NCI-H146 treated with DMSO at 0.1 percent for 48 hours (cell line): ENCODE data around the gene FCN1.

Experiments used
- DNase-seq: peaks from one replicate; lab custom pipeline; 2025; ENCODE audit not compliant: unreplicated experiment; lab: John Stamatoyannopoulos, UW

The FCN1 gene

DNA sequence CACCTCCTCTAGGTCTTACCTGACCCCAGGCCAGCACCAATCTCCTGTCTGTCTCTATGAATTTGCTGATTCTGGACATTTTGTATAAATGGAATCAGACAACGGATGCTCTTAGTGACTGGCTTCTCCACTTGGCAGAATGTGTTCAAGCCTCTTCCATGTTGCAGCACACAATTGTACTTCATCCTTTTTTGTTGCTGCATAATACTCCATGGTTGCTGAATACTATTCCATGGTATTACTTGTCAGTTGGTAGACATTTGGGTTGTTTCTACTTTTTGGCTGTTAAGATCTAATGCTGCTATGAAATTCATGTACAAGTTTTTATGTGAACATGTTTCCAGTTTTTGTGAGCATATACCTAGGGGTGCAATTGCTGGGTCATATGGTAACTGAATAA is 34.3 kb upstream of the FCN1 start:
- no peak for DNase-seq

DNA sequence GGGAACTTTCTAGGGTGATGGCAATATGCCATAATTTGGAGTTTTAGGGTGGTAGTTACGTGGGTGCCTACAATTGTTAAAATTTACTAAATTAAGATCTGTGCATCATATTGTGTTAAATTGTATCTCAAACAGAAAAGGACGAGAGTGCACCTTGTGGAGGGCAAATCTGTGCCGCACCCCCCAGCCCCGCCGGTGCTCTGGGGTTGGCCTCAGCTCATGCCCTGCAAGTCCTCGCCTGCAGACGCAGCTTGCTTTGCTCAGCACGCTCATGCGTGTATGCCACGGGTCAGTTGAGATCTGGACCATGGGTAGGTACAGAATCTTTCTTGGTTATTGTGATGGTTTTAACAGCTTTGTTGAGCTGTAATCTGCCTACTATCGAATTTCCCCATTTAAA is 33.7 kb upstream of the FCN1 start:
- no peak for DNase-seq

DNA sequence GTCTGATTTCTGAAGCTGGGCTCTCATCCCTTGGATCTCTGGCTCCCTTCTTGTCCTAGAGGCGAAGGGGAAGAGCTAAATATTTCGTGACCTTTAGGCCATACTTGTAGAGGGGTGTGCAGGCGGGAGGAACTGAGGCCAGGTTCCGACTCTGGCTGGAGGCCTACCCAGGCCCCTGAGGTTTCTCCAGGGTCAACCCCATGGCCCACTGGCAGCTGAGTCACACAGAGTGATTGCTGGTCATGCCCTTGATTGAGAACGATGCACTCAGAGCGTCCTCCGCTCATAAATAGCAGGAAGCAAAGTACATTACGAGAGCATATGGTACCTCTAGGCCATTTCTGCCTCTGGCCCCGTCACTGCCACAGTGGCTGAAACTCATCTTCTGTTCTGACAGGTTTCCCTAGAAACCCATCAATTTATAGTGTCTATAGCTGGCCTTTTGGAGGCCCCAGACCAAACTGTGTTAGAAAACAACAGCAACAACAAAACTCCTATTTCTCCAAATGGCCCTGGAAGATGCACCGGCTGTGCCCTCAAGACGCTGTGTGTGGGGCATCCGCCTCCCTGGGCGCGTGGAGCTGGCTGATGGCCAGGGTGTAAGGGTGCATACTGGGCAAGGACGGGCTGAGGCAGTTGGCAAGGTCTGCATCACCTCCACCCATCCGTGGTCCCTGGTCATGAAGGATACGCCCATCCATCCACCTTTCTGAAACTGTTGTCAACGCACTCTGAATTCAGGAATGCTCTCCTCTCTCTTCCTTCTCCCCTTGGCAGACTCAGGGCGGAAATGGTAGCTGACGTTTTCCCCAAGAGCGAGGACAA is 32.9 kb upstream of the FCN1 start:
- no peak for DNase-seq

DNA sequence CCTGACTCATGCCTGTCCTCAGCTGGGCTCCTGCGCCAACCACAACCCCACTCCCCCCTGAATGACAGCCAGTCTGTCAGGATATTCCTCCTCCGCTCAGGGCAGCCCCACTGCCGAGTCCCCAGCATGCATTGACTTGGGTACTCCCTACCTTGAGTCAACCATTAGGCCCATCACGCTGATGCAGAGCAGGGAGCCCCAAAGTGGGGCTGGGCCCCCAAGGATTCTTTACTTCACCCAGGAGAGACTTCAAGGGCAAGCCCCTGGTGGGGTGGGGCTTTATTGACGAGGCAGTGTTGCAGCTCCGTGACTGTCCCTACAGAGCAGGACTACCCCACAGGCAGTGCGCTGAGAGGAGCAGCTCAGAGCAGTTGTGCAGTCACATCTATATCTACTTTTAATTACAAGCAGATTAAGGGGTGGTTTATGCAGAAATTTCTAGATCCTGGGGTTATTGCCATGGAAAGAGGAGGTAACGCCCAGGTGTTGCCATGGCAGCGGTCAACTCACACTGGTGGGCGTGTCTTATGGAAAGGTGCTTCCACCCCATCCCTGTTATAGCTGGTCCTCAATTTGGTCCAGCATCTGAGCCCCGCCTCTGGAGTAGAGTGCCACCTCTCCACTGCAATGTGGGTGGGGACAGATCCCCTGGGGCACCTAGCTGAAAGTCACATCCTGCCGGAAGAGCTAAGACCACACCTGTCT is 32.1 kb upstream of the FCN1 start:
- DNase-seq: no peak

DNA sequence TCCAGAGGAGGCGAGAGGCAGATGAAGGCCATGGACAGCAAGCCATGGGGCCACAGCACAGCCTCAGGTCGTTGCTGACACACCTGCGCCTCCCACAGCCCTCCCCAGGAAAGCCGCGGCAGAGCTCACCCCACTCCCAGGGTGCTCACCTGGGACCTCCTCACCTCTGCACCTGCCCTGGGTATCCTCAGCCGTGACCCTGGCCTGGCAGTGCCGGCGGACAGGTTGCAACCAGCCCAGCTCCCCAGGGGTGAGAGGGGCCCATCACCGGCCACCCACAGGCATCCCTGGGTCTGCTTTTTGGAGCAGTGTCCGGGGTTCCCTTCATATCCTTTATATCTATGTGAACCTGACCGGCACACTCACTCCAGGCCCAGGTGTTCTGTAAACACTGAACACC is 30.4 kb upstream of the FCN1 start:
- no peak for DNase-seq

DNA sequence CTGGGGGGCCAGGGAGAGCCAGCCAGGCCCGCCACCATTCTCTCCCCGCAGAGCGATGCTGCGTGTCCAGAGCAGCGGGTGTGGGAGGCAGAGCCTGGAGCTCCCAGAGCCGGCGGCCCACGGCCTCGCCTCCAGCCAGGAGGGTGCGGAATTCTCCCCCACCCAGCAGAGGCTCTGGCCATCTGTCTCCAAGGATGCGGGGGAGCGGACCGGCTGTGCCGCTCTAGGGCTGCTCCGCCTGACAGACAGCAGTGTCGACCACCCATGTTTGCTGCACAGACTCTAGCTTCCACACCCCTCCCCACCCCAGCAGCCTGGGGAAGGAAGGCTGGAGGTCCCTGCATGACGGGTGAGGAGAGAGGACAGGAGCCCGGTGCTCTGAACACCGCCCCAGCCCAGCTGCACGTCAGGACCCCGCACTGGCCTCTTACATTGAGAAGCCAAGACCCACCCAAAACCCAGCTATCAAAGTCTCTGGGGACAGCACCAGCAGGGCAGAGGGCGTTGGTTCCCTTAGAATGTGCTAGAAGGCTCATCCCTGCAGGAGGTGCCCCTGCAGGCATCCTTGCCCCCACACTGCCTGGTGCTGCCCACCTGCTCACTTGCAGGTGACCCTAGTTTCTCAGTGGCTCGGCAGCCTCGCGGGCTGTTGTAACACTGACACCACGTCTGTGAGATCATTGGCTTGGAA is 29.7 kb upstream of the FCN1 start:
- no peak for DNase-seq

DNA sequence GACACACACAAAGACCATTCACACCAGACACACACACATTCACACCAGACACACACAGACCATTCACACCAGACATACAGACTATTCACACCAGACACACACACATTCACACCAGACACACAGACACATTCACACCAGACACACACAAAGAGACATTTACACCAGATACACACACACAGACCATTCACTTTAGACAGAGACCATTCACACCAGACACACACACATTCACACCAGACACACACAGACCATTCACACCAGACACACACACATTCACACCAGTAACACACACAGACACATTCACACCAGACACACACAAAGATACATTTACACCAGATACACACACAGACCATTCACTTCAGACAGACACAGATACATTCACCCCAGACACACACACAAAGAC is 29.0 kb upstream of the FCN1 start:
- DNase-seq: no peak

DNA sequence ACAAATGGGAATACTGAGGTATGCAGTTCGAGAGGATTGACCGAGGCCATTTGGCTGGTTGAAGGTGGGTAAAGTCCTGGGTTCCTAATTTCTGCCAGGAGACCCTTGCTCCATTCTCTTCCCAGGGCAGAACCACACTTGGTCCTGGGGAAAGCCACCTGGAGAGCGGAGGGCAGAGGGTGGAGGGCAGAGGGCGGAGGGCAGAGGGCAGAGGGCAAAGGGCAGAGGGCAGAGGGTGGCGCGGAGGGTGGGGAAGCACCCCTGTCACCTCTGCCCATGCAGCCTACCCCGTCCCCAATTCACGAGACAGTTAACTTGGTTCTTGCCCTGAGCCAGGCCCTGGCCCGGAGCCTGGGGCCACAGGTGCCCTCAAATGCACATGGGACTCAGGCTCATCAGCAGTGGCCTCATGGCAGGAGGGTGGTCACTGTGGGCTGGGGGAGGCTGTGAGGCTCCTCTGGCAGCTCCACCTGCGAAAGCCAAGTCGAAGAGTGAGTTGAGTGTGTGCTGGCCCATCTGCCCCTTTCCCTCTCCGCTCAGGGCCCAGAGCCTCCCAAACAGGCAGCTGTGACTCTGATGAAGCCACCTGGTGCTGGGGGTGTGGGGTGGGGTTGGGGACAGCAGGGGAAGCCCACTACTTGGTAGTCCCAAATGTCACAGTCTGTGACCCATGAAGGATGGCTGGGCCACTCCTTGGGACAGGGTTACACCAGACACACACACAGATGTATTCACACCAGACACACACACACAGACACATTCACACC is 28.0 kb upstream of the FCN1 start:
- DNase-seq: no peak

DNA sequence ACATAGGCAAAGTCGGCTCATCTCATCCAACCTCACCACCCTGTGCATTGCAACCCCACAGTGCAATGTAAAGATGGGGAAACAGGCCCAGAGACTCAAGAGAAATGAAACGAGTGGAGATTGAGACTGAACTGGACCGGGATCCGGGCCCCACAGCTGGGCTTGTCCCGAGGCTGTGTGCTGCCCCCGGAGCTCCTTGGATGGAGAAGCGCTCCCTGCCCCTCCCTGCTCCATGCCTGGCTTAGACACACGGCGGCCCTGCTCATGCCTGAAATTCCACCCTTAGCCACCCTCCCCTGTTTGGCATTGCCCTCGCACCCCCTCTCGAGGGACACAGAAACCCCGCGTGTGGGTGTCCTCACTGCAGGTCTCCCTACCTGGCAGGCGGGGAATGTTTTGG is 27.2 kb upstream of the FCN1 start:
- DNase-seq: no peak

DNA sequence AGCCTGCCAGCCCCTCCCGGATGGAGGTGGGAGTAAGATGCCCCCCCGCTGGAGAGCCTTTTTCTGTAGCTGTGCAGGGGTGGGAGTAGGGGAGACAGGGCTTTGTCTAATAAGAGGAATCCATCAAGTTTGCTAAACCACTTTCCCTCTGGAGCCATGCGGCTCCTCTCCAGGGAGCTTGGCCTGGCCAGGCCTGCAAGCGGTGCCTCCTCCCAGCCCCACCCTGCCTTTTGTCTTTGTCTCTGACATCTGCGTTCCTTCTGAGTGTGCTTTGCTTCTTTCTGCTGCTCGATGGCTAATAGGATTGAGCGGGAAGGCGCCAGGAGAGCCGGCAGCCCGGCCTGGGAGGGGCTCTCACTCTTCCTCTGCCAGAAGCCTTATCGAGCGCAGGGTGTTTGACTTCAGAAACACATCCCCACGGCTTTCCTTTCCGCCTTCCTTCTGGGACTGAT is 26.7 kb upstream of the FCN1 start:
- no peak for DNase-seq

DNA sequence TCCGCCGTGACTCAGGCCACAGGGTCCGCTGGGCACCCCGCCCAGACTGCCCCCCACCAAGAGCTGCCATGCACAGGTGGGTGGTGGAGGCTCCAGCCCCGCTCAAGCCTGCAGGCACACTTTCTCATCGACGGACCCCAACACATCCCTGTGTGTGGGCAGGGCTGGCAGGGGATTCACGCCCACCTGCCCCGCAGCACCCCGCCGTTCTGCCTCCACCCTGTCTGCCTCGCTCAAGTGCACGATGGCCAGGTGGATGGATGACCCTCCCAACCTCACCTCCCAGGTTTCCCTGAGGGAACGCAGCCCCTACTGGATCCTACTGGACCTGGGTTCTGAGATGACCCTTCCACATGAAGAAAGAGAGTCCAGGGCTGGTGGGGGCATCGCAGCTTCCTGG is 26.1 kb upstream of the FCN1 start:
- no peak for DNase-seq

DNA sequence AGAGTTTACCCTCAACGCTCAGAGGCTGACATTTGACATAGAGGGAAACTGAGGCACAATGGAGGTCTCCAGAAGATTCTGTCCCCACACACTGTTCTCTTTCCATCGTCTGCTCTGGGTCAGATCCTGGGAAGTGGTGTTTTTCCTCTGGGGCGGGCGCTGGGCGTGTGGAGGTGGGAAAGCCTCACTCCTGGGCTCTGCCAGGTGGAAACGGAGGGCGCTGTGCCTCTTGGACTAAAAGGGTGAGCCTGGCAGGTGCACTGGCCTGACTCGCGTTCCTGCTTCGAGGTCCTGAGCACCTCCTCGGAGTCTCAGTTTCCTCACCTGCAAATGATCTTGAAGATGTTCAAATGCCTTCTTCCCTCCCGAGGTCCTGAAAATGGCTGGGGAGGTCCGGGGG is 25.7 kb upstream of the FCN1 start:
- no peak for DNase-seq

DNA sequence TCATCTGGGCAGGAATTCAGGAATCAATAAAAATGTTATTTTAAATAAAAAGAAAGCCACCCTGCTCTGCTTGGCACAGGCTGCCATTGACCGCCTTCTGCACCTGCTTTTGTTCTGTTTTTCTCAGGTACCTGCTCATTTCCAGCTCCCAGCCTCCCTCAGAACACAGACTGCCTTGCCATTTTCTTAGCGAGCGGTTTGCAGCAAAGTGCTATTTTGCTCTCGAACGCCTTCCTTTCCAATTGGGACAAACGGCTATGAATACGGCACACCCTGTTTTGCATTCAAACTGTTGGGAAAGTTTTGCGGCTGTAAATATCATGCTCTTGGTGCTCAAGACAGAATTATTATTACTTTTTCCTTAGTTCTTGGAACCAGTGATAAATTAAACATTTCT is 25.1 kb upstream of the FCN1 start:
- DNase-seq: no peak

DNA sequence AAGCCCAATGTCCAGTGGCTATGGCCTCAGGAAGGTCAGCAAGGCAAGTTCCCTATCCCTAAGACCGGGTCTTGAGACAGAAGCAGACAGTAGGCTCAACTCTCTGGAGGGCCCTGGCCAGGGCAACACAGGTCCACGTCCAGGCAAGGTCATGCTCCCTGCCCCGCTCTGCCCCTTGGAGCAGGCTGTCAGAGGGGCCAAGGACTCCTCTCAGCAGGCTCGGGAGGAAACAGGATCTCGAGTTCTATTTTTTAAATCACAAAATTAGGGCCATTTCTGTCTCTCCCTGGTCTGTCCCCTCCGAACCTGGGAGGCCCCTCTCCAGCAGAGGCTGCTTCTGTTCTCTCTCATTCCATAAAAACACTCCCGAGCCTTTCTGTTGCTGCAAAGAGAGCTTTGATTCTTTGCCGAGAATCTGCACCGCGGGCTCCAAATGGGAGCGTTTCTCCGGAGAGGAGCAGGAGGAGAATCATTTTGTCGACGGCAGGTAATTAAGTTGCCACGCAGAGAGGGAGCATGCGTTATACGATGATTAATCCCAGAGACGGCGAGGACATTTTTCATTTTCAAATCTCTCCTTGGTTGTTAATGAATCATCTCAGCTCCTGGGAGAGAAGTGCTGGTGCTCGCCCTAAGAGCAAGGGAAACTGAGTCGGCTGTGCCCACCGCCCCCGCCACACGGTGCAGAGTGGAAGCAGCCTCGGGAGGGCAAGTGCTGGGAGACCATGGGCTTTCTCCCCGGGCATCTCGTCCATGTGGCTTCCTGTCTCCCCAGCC is 24.5 kb upstream of the FCN1 start:
- DNase-seq: no peak

DNA sequence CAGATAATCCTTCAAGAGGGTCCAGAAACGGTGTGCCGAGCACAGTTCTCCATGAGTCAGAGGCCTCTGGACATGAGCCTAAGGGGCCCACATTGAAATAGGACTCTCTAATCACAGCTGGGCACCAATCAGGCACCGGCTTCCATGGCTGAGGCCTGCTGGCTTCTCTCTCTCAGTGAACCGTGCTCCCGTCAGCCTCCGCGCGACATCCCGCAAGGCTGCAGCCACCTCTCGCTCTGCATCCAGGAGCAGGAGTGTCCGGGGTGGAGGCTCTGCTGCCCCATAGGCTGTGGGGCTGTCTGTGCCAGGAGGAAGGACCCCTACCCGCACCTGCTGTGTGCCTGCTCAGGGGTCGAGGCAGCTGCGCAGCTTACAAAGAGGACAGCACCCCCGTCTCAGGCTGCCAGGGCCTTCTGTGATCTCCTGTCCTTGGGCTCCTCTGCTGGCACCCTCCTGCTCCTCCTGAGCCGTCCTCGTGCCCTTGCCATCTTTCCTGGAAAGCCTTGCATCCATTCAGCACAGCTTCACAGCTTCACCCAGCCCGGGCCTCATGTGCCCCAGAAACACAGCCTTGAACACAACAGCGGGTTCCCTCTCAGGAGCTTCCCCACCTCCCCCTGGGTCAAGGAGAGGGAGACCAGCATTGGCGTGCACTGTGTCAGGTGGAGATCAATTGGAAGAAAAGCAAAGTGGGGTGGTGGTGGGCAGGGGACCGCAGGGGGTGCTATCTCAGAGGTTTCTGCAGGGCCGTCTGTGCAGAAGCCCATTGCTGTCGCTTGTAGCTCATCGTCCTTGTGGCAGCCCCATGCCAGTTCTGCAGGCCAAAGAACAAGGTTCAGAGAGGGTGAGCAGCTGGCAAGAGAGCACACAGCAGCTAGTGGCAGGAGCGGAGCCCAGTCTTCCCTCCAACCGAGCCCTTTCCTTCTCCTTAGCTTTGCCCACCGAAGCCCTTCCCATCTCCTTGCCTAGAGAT is 22.8 kb upstream of the FCN1 start:
- no peak for DNase-seq

DNA sequence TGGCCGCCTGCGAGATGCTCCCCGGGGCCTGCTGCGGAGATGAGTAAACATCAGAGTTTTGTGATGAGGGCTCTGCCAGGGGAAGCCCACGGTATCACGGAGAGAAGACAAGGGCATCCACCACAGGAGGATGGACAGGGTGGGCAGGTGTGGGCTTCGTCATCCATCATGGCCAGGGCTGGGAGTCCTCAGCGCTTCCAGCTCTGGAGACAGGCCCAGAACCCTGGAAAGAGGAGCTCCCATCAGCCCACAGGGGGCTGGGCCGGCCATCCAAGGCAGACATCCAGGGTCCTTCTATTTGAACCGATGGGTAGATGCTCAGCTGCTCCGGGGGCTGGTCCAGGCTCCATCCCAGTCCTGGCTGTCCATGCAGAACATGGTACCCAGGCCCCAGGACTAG is 22.1 kb upstream of the FCN1 start:
- no peak for DNase-seq

DNA sequence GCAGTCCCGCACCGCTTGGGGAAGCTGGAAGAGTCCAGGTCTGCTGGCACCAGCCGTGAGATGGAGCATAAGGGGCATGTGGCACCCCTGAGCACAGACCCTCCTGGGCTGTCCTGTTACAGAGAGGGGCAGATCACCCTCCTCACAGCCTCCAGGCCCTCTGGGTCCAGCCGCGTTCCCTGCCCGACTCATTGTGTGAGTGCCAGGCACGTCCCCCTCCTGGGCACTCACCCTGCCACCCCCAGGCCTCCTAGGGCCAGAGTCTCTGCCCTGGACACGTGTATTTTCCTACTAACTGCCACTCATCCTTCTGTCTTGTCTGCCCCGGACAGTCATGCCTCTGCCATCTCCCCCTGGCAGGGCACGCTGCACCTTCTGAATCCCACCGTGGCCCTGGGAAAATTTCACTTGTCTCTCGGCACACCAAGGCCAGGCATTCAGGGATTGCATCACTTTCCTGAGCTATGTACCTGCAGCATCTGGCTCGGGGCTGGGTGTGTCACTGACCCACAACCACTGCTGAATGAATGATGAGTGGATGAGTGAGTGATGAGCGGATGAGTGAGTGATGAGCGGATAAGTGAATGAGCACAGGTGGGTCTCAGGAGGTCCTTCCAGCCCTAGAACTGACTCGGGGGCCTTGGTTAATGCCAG is 21.5 kb upstream of the FCN1 start:
- DNase-seq: no peak

DNA sequence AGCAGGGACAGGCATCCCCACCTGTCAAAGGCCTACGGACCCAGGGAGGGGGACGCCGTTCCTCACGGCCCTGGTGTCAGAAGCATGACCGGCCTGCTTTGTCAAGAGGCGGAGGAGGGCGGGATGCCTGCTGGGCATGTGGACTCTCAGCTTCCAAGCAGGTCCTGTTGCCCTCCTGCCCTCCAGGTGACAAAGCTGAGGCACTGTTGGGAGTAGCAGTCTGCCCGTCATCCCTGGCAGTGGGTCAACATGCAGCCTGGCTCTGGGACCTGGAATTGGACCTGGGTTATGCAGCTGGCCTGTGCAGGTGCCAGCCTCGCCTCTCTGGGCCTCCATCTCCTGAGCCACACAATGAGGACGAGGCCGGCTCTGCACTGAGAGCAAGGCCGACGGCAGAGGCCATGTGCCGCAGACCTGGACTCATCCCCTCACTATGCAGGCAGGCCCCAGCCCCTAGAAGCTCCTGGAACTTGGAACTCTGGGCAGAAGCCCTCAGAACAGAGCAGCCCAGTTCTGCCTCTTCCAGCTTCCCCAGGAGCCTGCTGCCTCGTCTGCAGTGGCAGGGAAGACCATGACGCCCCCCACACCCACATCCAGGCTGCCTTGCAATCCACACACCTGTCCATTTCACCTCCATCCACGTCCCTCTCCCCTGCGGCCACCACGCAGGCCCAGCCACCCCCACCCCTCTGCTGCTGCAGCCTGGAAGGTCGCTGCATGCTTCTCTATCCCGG is 20.8 kb upstream of the FCN1 start:
- DNase-seq: no peak
